Endothelial cell of umbilical vein (primary cell): ENCODE measurements around the gene VGLL4.

ENCODE experiments used
- CTCF ChIP-seq, 2 donors: IDR thresholded peaks; 1 replicate in 1 of 2; 2 replicates in 1 of 2; pipeline ENCODE4 v1.5.1; 2011; ENCODE audit warnings: low read length in 2 of 2, mild to moderate bottlenecking in 2 of 2, moderate library complexity in 2 of 2, control low read depth in 1 of 2, inconsistent platforms in 1 of 2, low read depth in 1 of 2; ENCODE audit not compliant: insufficient read depth in 1 of 2; ENCODE audit errors: extremely low read depth in 1 of 2
- GATA2 ChIP-seq: IDR thresholded peaks from 2 replicates; pipeline ENCODE4 v1.7.0; 2011; ENCODE audit warnings: low read depth, mild to moderate bottlenecking, moderate library complexity, mixed read lengths, low read length; ENCODE audit not compliant: insufficient read length, insufficient read depth
- JUN ChIP-seq: IDR thresholded peaks from 2 replicates; pipeline ENCODE4 v1.6.1; 2011; ENCODE audit warnings: borderline replicate concordance, low read depth; ENCODE audit not compliant: insufficient read length, insufficient read depth
- MAX ChIP-seq: IDR thresholded peaks from 2 replicates; pipeline ENCODE4 v1.6.1; 2011; ENCODE audit not compliant: insufficient read depth, insufficient read length
- POLR2A ChIP-seq: IDR thresholded peaks from 2 replicates; pipeline ENCODE4 v1.6.1; 2012; ENCODE audit warnings: low read depth, mild to moderate bottlenecking, control low read depth, low read length
- POLR2AphosphoS5 ChIP-seq: IDR thresholded peaks from 2 replicates; pipeline ENCODE4 v1.6.1; 2012; ENCODE audit warnings: low read depth, mild to moderate bottlenecking, control low read depth, low read length, moderate library complexity; ENCODE audit not compliant: insufficient read depth

- TF ChIP-seq CTCF (IDR thresholded peaks at IDR 0.05; ENCODE audit: extremely low read depth in 1 of 2, insufficient read depth in 1 of 2, low read depth in 1 of 2, low read length in 2 of 2): no peak
- no peak for TF ChIP-seq POLR2AphosphoS5
- no peak for TF ChIP-seq GATA2
- no peak for TF ChIP-seq MAX
- TF ChIP-seq POLR2A: no peak
- TF ChIP-seq JUN: no peak
Measured at GRCh38 chr3:11548721-11549131, 95.0 kb downstream of the VGLL4 start.
